Hepatocyte (in vitro differentiated cells): Measurements from ENCODE around the gene TBC1D22B.

Source experiments
- EZH2 ChIP-seq: fragments of 200-600 bp; sonication (generic); IDR thresholded peaks from 2 replicates; pipeline ENCODE4 v1.6.1; 2016; ENCODE audit warnings: antibody characterized with exemption, mild to moderate bottlenecking, borderline replicate concordance
- TF ChIP-seq, protein P1 (sequence below): fragments of 200-600 bp; sonication (generic); IDR thresholded peaks from 2 replicates; pipeline ENCODE4 v1.5.1; 2016; ENCODE audit warnings: antibody characterized with exemption, mild to moderate bottlenecking; ENCODE audit not compliant: poor library complexity

- TF ChIP-seq, protein P1, sequence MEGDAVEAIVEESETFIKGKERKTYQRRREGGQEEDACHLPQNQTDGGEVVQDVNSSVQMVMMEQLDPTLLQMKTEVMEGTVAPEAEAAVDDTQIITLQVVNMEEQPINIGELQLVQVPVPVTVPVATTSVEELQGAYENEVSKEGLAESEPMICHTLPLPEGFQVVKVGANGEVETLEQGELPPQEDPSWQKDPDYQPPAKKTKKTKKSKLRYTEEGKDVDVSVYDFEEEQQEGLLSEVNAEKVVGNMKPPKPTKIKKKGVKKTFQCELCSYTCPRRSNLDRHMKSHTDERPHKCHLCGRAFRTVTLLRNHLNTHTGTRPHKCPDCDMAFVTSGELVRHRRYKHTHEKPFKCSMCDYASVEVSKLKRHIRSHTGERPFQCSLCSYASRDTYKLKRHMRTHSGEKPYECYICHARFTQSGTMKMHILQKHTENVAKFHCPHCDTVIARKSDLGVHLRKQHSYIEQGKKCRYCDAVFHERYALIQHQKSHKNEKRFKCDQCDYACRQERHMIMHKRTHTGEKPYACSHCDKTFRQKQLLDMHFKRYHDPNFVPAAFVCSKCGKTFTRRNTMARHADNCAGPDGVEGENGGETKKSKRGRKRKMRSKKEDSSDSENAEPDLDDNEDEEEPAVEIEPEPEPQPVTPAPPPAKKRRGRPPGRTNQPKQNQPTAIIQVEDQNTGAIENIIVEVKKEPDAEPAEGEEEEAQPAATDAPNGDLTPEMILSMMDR, result no peak
- no peak for TF ChIP-seq EZH2
Observed at GRCh38 chr6:37256692-37257319, 766 bp upstream of the TBC1D22B start.
